ENCODE results near the gene BLVRA.
"Not testable (repeated sequence)": the region's sequence is repeated elsewhere in the genome, so short reads cannot be mapped to it uniquely, and the experiment has no call there.

The BLVRA gene, protein sequence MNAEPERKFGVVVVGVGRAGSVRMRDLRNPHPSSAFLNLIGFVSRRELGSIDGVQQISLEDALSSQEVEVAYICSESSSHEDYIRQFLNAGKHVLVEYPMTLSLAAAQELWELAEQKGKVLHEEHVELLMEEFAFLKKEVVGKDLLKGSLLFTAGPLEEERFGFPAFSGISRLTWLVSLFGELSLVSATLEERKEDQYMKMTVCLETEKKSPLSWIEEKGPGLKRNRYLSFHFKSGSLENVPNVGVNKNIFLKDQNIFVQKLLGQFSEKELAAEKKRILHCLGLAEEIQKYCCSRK

DNA sequence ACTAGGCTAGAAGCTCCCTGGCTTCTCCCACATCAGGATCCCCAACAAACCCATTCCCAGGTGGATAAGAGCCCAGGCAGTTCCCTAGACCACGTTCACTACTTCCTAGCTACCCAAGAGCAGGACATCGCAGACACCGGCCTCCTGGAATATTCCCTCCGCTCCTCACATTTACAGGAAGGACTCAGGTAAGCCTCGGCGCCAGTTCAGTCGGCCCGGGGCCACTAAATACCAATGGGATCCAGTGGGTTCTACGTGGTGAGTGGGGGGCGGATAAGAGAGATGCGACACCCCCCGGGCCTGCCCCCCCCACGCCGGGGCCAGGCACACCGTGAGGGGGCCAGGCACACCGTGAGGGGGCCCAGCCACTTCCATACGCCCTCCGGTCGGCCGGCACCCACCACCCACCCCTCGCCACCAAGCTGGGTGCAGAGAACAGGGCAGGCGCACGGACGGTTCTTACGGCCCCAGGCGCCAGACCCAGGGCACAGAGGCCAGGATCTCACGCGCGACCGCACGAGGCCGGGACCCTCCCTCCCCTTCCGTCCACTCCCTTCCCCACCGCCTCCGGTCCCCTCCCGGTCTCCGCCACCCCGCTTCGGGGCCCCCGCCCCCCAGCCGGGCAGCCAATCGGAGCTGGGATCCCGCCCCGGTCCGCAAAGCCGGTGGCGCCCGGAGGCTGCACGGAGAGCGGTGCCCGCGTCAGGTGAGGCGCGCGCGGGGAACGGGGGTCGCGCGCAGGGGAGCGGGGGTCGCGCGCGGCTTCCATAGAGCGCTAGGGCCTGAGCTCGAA lies at the start of gene BLVRA:
BLVRA (plus strand) TSS at position 652 of the 793 bp plus-strand sequence. CDS start 12,479 bp downstream, outside the sequence.
- in situ Hi-C loops (cut with HindIII; ENCODE audit: low sequenced_read_pairs): no loop called here

DNA sequence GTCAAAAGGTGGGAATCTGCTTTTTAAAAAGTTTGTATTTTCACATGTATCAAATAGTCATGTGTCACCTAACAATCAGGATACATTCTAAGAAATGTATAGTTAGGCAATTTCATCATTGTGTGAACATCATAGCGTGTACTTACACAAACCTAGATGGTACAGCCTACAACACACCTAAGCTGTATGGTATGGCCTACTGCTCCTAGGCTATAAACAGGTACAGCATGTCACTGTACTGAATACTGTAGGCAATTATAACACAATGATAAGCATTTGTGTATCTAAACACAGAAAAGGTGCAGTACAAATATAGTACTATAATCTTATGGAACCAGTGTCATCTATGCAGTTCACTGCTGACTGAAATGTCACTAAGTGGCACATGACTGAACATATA lies 47.0 kb upstream of the BLVRA start:
- in situ Hi-C loops (cut with HindIII; ENCODE audit: low sequenced_read_pairs): no loop called here

DNA sequence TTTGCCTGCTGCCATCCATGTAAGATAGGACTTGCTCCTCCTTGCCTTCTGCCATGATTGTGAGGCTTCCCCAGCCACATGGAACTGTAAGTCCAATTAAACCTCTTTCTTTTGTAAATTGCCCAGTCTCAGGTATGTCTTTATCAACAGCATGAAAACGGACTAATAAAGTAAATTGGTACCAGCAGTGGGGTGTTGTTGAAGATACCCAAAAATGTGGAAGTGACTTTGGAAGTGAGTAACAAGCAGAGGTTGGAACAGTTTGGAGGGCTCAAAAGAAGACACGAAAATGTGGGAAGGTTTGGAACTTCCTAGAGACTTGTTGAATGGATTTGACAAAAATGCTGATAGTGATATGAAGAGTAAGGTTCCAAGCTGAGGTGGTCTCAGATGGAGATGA lies 42.5 kb upstream of the BLVRA start:
- in situ Hi-C loops (cut with HindIII; ENCODE audit: low sequenced_read_pairs): loop anchor here (5.0 kb wide), 1 partner anchor 44 kb away; no protein-coding TSS in a partner anchor

DNA sequence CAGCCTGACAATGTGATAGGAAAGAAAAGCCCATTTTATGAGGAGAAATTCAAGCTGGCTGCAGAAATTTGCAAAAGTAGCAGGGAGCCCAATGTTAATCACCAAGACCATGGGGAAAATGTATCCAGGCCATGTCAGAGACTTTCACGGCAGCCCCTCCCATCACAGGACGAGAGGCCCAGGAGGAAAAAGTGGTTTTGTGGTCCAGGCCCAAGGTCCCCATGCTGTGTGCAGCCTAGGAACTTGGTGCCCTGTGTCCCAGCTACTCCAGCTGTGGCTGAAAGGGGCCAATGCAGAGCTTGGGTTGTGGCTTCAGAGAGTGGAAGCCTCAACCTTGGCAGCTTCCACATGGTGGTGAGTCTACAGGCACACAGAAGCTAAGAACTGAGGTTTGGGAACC lies 41.9 kb upstream of the BLVRA start:
- in situ Hi-C loops (cut with HindIII; ENCODE audit: low sequenced_read_pairs): loop anchor here (5.0 kb wide), 1 partner anchor 44 kb away; no protein-coding TSS in a partner anchor

DNA sequence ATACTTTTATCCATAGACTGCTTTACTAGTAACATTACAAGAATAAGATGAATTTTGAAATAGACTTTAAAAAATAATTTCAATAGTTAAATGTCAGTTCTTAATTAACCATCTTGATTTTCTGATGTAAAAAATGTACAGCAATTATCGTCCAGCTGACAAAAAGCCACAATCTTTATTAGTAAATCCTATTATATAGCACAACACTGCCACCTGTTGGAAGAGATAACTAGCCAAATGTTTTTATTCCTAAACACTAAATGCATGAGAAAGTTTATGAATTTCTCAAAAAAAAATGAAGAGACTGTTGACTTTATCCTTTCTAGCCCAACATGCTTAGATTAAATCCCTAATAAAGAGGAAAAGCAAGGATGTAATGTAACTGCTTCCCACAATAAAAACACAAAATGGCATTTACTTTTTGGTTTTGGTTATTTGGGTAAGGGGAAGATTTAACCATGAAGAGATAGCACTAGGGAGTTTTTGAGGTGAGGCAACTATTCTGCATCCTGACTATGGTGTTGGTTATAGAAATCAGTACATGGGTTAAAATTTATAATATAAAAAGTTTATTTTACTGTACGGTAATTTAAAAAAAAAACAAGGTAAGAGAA lies 37.2 kb upstream of the BLVRA start:
- in situ Hi-C loops (cut with HindIII; ENCODE audit: low sequenced_read_pairs): no loop called here

DNA sequence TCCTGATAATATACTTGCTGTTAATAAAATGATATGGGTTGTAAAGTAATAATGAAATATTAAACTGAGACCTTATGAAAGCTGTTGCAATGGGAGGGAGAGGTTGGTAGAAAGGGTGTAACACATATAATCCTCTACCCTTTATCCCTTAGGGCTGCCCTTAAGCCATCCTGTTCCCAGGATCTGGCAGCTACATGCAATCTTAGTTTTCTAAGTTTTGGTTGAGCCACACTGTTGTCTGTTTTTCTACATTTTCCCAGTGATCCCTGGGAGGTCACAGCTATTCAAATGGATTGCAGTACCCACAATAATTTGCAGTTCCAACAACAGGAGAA lies 35.5 kb upstream of the BLVRA start:
- in situ Hi-C loops (cut with HindIII; ENCODE audit: low sequenced_read_pairs): no loop called here

DNA sequence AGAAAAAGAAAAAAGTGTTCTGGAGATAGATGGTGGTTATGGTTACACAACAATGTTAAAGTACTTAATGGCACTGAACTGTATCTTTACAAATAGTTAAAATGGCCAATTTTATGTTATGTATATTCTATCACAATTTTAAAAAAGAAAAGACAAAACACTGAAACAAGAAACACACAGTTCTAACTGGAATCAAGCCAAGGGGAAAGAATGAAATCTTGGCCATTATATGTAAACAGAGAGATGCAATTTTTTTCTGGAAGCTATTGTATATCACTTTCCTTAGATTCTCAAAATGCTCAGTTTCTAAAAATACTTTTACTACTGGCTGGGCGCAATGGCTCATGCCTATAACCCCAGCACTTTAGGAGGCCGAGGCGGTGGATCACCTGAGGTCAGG lies 33.2 kb upstream of the BLVRA start:
- in situ Hi-C loops (cut with HindIII; ENCODE audit: low sequenced_read_pairs): no loop called here

DNA sequence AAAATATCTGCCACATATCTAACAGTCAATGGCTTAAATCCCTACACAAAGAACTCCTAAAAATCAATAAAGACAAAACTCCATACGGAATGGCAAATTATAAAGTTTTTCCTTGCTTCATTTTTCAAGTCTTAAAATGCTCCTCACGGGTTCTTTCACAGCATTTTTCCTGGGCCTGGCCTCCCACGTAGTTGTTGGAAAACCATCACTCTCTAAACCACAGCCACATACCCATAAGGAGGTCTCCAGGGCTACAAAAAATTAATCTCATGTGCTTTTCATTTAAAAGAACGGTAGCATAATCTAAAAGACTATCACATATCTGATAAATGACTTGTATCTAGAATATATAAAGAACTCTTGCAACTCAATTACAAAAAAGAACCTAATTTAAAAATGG lies 32.0 kb upstream of the BLVRA start:
- in situ Hi-C loops (cut with HindIII; ENCODE audit: low sequenced_read_pairs): no loop called here

DNA sequence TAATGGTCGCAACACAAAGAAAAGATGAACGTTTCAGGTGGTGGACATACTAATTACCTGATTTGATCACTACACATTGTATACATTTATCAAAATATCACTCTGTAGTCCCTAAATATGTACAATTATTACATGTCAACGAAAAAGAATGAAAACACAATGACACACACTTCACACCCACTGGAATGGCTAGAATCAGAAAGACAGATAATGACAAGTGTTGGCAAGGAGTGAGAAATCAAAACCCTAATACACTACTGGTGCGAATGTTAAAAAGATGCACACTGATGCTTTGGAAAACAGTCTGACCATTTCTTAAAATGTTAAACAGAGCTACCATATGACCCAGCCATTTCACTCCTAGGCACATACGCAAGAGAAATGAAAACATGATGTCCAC lies 31.5 kb upstream of the BLVRA start:
- in situ Hi-C loops (cut with HindIII; ENCODE audit: low sequenced_read_pairs): no loop called here

DNA sequence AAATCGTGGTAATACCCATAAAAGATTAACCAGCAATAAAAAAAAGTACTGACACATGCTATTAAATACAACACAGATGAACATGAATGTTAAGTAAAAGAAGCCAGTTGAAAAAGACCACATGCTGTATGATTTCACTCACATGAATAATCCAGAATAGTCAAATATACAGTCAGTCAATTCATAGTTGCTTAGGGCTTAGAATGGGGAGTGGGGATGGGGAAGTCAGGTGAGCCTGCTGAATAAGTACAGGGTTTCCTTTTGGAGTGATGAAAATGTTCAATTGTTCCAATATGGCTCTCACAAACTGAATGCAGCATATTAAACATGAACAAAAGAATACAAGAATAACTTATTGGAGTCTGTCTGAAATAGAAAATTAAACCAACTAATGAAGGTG lies 31.0 kb upstream of the BLVRA start:
- in situ Hi-C loops (cut with HindIII; ENCODE audit: low sequenced_read_pairs): no loop called here

DNA sequence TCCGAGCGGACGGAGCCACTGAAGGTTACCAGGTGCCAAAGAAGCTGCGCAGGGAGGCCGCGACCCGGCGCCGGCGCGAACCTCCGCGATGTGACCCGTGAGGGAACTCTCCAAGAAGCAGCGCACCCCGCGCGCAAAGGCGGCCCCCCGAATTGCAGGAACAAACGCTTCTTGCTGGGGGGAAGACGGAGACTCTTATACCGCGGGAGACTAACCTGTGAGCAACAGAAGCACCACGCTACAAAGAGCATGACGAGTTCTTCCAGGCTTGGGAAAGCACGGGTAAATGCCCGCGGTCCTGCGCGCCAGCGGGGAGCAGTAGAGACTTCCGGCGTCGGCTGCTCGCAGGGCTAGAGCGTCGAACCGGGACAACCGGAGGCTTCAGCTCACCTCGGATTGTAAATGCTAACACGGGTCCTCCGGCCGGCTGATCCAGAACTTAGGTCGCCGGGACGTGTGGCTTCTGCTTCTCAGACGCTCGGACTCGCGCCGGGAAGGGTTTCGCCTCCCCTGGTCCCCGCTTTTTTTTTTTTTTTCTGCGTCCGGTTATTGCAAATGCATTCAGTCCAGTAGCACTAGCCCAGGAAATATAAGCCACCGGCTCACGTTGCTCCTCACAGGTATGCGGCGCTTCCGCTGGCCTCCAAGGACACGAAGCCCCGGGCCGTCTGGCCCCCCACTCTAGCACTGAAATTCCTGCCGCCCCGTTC lies 29.1 kb upstream of the BLVRA start, which contains the start of gene COA1:
COA1 (minus strand) TSS at position 310 of the 710 bp plus-strand sequence. CDS start 80,909 bp downstream, outside the sequence.
- in situ Hi-C loops (cut with HindIII; ENCODE audit: low sequenced_read_pairs): no loop called here

DNA sequence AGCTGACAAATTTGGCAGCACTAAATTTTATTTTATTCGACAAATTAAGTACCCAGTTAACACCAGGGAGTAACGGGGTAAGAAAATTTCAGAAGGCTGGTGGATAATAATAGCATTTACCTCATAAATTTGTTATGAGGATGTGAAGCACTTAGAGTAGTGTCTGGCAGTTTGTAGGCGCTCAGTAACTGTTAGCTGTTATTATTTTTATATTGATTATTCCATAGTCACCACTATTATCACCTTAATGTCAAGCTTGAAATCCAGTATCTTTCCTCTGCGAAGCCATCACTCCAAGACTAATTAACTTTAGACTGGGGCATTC lies 28.6 kb upstream of the BLVRA start:
- in situ Hi-C loops (cut with HindIII; ENCODE audit: low sequenced_read_pairs): no loop called here

DNA sequence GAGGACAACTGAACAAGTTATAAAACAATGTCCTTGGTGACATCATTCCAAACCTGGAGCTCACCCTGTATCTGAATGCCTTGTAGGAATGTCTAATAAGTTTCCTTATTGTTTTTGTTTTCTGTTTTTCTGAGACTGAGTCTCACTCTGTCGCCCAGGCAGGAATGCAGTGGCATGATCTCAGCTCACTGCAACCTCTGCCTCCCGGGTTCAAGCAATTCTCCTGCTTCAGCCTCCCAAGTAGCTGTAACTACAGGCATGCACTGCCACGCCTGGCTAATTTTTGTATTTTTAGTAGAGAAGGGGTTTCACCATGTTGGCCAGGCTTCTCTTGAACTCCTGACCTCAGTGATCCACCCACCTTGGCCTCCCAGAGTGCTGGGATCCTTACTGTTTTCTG lies 27.0 kb upstream of the BLVRA start:
- in situ Hi-C loops (cut with HindIII; ENCODE audit: low sequenced_read_pairs): not testable (repeated sequence)

DNA sequence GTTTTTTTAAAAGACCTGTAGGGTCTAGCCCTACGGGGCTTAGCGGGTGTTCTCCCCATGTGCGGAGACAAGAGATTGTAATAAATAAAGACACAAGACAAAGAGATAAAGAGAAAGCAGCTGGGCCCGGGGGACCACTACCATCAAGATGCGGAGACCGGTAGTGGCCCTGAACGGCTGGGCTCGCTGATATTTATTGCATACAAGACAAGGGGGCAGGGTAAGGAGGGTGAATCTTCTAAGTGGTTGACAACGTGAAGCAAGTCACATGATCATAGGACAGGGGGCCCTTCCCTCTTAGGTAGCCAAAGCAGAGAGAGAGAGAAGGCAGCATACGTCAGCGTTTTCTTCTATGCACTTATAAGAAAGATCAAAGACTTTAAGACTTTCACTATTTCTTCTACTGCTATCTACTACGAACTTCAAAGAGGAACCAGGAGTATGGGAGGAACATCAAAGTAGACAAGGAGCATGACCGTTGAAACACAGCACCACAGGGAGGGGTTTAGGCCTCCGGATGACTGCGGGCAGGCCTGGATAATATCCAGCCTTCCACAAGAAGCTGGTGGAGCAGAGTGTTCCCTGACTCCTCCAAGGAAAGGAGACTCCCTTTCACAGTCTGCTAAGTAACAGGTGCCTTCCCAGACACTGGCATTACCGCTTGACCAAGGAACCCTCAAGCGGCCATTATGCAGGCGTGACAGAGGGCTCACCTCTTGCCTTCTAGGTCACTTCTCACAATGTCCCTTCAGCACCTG lies 23.7 kb upstream of the BLVRA start:
- in situ Hi-C loops (cut with HindIII; ENCODE audit: low sequenced_read_pairs): not testable (repeated sequence)

DNA sequence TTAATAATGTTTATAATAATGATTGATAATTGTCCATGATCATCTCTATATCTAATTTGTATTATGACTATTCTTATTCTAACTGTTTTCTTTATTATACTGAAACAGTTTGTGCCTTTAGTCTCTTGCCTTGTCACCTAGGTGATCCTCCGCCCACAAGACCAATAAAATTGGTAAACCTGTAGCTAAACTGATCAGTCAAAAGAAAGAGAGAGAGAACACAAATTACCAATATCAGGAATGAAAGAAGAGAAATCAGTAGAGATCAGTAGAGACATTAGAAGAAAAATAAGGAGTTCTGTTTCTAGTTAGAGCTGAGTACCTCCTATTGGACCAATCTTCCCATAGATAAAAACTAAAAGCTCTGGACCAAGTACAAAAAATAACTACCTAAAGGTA lies 23.1 kb upstream of the BLVRA start:
- in situ Hi-C loops (cut with HindIII; ENCODE audit: low sequenced_read_pairs): no loop called here

DNA sequence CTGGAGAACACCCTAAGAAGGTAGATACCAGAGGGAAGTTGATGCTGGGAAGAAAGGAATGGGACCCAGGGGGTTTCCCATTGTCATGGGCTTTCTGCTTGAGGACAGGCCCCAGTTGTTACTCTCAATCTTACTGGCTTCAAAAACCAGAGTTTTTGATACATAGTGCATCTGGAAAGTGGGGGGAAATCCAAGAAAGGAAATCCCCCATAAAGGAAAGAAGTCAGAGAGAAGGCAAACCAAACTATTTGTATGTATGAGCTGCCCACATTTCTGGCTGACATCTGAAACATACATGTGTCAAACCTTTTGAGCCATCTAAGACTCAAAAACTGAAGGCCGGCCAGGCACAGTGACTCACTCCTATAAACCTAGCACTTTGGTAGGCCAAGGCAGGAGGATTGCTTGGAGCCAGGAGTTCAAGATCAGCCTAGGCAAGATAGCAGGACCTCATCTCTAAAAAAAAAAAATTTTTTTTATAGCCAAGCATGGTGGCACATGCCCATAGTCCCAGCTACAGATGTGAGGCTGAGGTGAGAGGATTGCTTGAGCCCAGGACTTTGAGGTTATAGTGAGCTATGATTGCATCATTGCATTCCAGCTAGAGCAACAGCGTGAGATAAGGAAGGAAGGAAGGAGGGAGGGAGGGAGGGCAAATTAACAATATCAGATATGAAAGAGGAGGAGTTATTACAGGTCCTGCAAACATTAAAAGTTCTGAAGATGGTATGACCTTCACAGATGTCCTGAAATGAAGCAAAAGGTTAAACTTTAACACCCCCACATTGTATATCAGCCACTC lies 22.5 kb upstream of the BLVRA start:
- in situ Hi-C loops (cut with HindIII; ENCODE audit: low sequenced_read_pairs): no loop called here

DNA sequence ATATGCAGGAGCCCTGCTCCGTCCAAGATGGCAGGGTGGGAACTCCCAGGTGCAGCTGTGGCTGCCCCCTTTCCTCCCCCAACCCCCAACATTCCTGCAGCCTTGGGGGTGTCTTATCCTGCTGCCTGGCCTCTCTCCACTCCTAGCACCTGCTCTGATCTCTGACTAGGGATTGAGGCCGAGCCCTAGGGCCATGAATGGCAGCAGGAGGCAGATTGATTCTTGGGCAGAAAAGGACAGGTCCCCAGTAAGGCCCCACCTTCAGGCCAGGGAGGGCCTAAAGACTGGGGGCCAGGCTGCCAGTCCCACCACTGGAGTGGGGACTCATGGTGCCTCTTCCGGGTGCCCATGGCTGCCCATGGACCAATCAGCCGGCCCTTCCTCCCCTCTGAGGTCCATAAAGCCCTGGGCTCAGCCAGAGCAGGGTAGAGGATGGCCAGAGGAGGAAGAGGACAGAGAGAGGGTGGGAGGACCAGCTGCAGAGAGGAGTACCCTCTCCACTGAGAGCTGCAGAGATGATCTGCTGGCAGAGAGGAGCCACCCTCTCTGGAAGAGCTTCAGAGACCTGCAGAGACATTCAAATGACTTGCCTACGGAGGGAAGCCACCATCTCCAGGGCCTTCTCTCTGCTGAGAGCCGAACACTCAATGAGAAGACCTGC lies 20.9 kb upstream of the BLVRA start:
- in situ Hi-C loops (cut with HindIII; ENCODE audit: low sequenced_read_pairs): no loop called here

DNA sequence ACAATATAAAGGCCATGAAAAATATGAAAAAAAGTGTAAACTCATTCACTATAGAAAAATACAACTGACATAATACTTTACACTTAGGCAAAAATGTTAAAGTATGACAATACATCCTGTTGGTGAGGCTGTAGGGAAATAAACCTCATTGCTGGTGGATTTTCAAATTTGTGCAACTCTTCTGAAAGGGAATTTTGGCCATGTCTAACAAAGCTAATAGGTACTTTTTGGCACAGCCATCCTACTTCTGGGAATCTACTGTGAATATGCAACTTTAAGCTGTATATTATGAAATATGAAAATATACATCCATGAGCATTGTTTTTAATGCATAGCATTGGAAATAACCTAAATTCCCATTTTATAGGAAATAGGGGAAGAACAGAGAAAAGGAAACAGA lies 15.8 kb upstream of the BLVRA start:
- in situ Hi-C loops (cut with HindIII; ENCODE audit: low sequenced_read_pairs): no loop called here
